Keratinocyte (primary cell): ENCODE data around the gene EMX2. TPM values are rescaled to one million over a fixed set of nuclear protein-coding genes. Genes with fewer than 3 reads are reported as not detected.

Source experiments
- DNase-seq: peaks from one replicate; pipeline ENCODE4 v3.0.0-alpha.2; 2011; ENCODE audit warnings: low read depth, missing footprints, low spot score
- FAIRE-seq: peaks from 2 replicates; lab custom pipeline; 2011; peaks lifted over from hg19 to GRCh38; lab: Jason Lieb, UNC
- H2AFZ ChIP-seq: 2 replicates; pipeline ENCODE4 v1.6.0; 2012; ENCODE audit warnings: low read length, control low read depth, inconsistent platforms; ENCODE audit not compliant: control insufficient read depth
- H3K27ac ChIP-seq: 2 replicates; pipeline ENCODE4 v1.5.1; 2011; ENCODE audit warnings: low read length; ENCODE audit not compliant: control insufficient read depth, insufficient read depth
- H3K27me3 ChIP-seq: 3 replicates; pipeline ENCODE4 v1.6.0; 2011; ENCODE audit warnings: low read length; ENCODE audit not compliant: control insufficient read depth, insufficient read depth; ENCODE audit errors: extremely low read depth
- H3K36me3 ChIP-seq, 2 experiments: 2 replicates in 1 of 2; 3 replicates in 1 of 2; pipeline ENCODE4 v1.5.1; 2011; ENCODE audit warnings: low read length in 2 of 2, mild to moderate bottlenecking in 1 of 2; ENCODE audit not compliant: control insufficient read depth in 2 of 2, insufficient read depth in 2 of 2; ENCODE audit errors: extremely low read depth in 1 of 2
- H3K4me1 ChIP-seq: 3 replicates; pipeline ENCODE4 v1.5.1; 2011; ENCODE audit warnings: low read length; ENCODE audit not compliant: control insufficient read depth, insufficient read depth; ENCODE audit errors: extremely low read depth
- H3K4me2 ChIP-seq: 3 replicates; pipeline ENCODE4 v1.6.0; 2011; ENCODE audit warnings: low read depth, low read length; ENCODE audit not compliant: control insufficient read depth, insufficient read depth; ENCODE audit errors: extremely low read depth
- H3K4me3 ChIP-seq, 3 experiments: fragments of 200-600 bp in 1 of 3; sonication (generic) in 1 of 3; 2 replicates in 2 of 3; 3 replicates in 1 of 3; pipeline ENCODE4 v1.5.1; 2011 to 2016; ENCODE audit warnings: low read length in 3 of 3, mild to moderate bottlenecking in 3 of 3, control low read depth in 2 of 3, inconsistent platforms in 1 of 3, low read depth in 1 of 3, mixed read lengths in 1 of 3, mixed run types in 1 of 3, moderate library complexity in 1 of 3; ENCODE audit not compliant: control insufficient read depth in 2 of 3, insufficient read depth in 2 of 3; ENCODE audit errors: extremely low read depth in 1 of 3
- H3K79me2 ChIP-seq: 2 replicates; pipeline ENCODE4 v1.6.0; 2012; ENCODE audit warnings: low read length; ENCODE audit not compliant: control insufficient read depth, insufficient read depth
- H3K9ac ChIP-seq: 3 replicates; pipeline ENCODE4 v1.6.0; 2011; ENCODE audit warnings: low read length; ENCODE audit not compliant: control insufficient read depth, insufficient read depth; ENCODE audit errors: extremely low read depth
- H3K9me1 ChIP-seq: 3 replicates; pipeline ENCODE4 v1.6.0; 2011; ENCODE audit warnings: low read length; ENCODE audit not compliant: control insufficient read depth, insufficient read depth; ENCODE audit errors: extremely low read depth
- H3K9me3 ChIP-seq: 2 replicates; pipeline ENCODE4 v1.5.1; 2012; ENCODE audit warnings: low read depth, low read length; ENCODE audit not compliant: control insufficient read depth
- H4K20me1 ChIP-seq: 3 replicates; pipeline ENCODE4 v1.6.0; 2011; ENCODE audit warnings: low read length; ENCODE audit not compliant: control insufficient read depth, insufficient read depth; ENCODE audit errors: extremely low read depth
- dilution Hi-C: fragments of 300-500 bp; cut with MboI; formaldehyde crosslinking; loops from one replicate; pipeline ENCODE4 v1.7.0; 2020; ENCODE audit warnings: low sequenced_read_pairs; ENCODE audit not compliant: extremely low pct_ligation_motif_present
- polyA plus RNA-seq, 5 experiments: library from polyadenylated mRNA; depleted of rRNA in 3 of 5; stranded (reverse) in 3 of 5; stranded (forward) in 1 of 5; unstranded in 1 of 5; fragments of >200 nt; gene quantifications; 1 replicate in 1 of 5; 2 replicates in 3 of 5; 3 replicates in 1 of 5; pipeline versions ENCODE4 v1.2.1 to v1.2.3, GENCODE V29; 2011 to 2012; ENCODE audit warnings: missing spikeins in 2 of 5, low read depth in 1 of 5, low replicate concordance in 1 of 5
- TF ChIP-seq, protein P1 (sequence below), 3 experiments: IDR thresholded peaks in 1 of 3; conservative IDR thresholded peaks in 1 of 3; optimal IDR thresholded peaks in 1 of 3; 2 replicates in 2 of 3; 3 replicates in 1 of 3; pipeline versions ENCODE3 to v1.5.1; 2011; ENCODE audit warnings: low read length in 3 of 3, mild to moderate bottlenecking in 3 of 3, moderate library complexity in 2 of 3, control low read depth in 1 of 3, inconsistent platforms in 1 of 3; ENCODE audit not compliant: insufficient read depth in 2 of 3; ENCODE audit errors: extremely low read depth in 1 of 3

The EMX2 gene
- polyA plus RNA-seq, 1 donor (not counting 4 experiments of a cell fraction or from before 2014, with no cell fraction given) = 2.8 TPM

GRCh38 chr10:117518246-117518645 is 24.3 kb upstream of the EMX2 start:
- dilution Hi-C loops = no loop called here

GRCh38 chr10:117519286-117519685 is 23.3 kb upstream of the EMX2 start:
- DNase-seq (no peak), FAIRE-seq (no peak)
- Histone ChIP-seq H3K9ac (no peak overlapping the region), H3K4me2 (no peak overlapping the region), H3K79me2 (no peaks in the 10 kb centered on the region), H2AFZ (no peak overlapping the region), H3K36me3 (no peaks in the 10 kb centered on the region), H3K4me3 (no peak overlapping the region), H4K20me1 (no peaks in the 10 kb centered on the region), H3K9me1 (no peaks in the 10 kb centered on the region), H3K27me3 (no peaks in the 10 kb centered on the region), H3K4me1 (no peaks in the 10 kb centered on the region), H3K27ac (no peak overlapping the region), H3K9me3 (no peaks in the 10 kb centered on the region)
- TF ChIP-seq, protein P1, sequence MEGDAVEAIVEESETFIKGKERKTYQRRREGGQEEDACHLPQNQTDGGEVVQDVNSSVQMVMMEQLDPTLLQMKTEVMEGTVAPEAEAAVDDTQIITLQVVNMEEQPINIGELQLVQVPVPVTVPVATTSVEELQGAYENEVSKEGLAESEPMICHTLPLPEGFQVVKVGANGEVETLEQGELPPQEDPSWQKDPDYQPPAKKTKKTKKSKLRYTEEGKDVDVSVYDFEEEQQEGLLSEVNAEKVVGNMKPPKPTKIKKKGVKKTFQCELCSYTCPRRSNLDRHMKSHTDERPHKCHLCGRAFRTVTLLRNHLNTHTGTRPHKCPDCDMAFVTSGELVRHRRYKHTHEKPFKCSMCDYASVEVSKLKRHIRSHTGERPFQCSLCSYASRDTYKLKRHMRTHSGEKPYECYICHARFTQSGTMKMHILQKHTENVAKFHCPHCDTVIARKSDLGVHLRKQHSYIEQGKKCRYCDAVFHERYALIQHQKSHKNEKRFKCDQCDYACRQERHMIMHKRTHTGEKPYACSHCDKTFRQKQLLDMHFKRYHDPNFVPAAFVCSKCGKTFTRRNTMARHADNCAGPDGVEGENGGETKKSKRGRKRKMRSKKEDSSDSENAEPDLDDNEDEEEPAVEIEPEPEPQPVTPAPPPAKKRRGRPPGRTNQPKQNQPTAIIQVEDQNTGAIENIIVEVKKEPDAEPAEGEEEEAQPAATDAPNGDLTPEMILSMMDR (optimal IDR thresholded peaks at IDR 0.05 in 1 of 3, IDR thresholded peaks at IDR 0.05 in 1 of 3, conservative IDR thresholded peaks at IDR 0.05 in 1 of 3; ENCODE audit: extremely low read depth in 1 of 3, insufficient read depth in 2 of 3, low read length in 3 of 3) = no peak
- dilution Hi-C loops = no loop called here

More at GRCh38 chr10:117518246-117518645, 24.3 kb upstream of the EMX2 start:
- no peak overlapping the region for H2AFZ ChIP-seq
- no peak overlapping the region for H3K4me3 ChIP-seq
- H3K27me3 ChIP-seq = no peaks in the 10 kb centered on the region
- no peaks in the 10 kb centered on the region for H3K9me3 ChIP-seq
- no peaks in the 10 kb centered on the region for H3K36me3 ChIP-seq
- H3K27ac ChIP-seq = no peak overlapping the region
- H4K20me1 ChIP-seq = no peaks in the 10 kb centered on the region
- no peak overlapping the region for H3K4me2 ChIP-seq
- TF ChIP-seq, protein P1 (optimal IDR thresholded peaks at IDR 0.05 in 1 of 3, IDR thresholded peaks at IDR 0.05 in 1 of 3, conservative IDR thresholded peaks at IDR 0.05 in 1 of 3; ENCODE audit: extremely low read depth in 1 of 3, insufficient read depth in 2 of 3, low read length in 3 of 3) = no peak
- H3K4me1 ChIP-seq = no peaks in the 10 kb centered on the region
- no peaks in the 10 kb centered on the region for H3K79me2 ChIP-seq
- no peak overlapping the region for H3K9ac ChIP-seq
- FAIRE-seq = no peak
- DNase-seq = no peak
- no peaks in the 10 kb centered on the region for H3K9me1 ChIP-seq
